Astrocyte (in vitro differentiated cells and primary cell): ENCODE measurements around the gene ANKRD11.

Source experiments
- CTCF ChIP-seq: IDR thresholded peaks from 2 replicates; pipeline ENCODE4 v1.5.1; 2011; ENCODE audit warnings: low read depth, mild to moderate bottlenecking, inconsistent platforms, low read length, moderate library complexity; ENCODE audit not compliant: insufficient read depth
- EZH2 ChIP-seq: IDR thresholded peaks from 2 replicates; pipeline ENCODE4 v1.6.1; 2012; ENCODE audit warnings: mild to moderate bottlenecking, low read length, inconsistent platforms; ENCODE audit not compliant: insufficient read depth

- TF ChIP-seq CTCF (no peak), EZH2 (no peak)
These were observed 52.9 kb downstream of the ANKRD11 start for GRCh38 chr16:89437251-89437987.
